Small intestine (tissue), 7 donors: Measurements from ENCODE around the gene JKAMP. TPM values are rescaled to one million over a fixed set of nuclear protein-coding genes. Genes with fewer than 3 reads are reported as not detected.

Experiments used
- DNase-seq, 2 donors: peaks; one replicate each; pipeline versions ENCODE4 v3.0.0 to v3.0.0-alpha.2; 2013
- FAIRE-seq: peaks from 2 replicates; lab custom pipeline; 2012; peaks lifted over from hg19 to GRCh38; lab: Jason Lieb, UNC
- H3K27ac ChIP-seq, 3 donors: one replicate each; pipeline ENCODE4 v1.5.1; 2013; ENCODE audit warnings: low read length in 2 of 3, mild to moderate bottlenecking in 2 of 3, control low read depth in 1 of 3, inconsistent platforms in 1 of 3, low read depth in 1 of 3, moderate library complexity in 1 of 3
- H3K27me3 ChIP-seq, 3 donors: one replicate each; pipeline ENCODE4 v1.6.1; 2013; ENCODE audit warnings: low read length in 3 of 3, inconsistent platforms in 1 of 3; ENCODE audit not compliant: control insufficient read depth in 3 of 3, insufficient read depth in 3 of 3
- H3K36me3 ChIP-seq, 3 donors: one replicate each; pipeline ENCODE4 v1.6.1; 2013; ENCODE audit warnings: low read length in 3 of 3, inconsistent platforms in 1 of 3, low read depth in 1 of 3, mild to moderate bottlenecking in 1 of 3, moderate library complexity in 1 of 3; ENCODE audit not compliant: control insufficient read depth in 3 of 3, insufficient read depth in 2 of 3
- H3K4me1 ChIP-seq, 3 donors: one replicate each; pipeline ENCODE4 v1.6.1; 2013; ENCODE audit warnings: low read length in 2 of 3, inconsistent platforms in 1 of 3, low read depth in 1 of 3, mild to moderate bottlenecking in 1 of 3, moderate library complexity in 1 of 3; ENCODE audit not compliant: control insufficient read depth in 3 of 3, insufficient read depth in 2 of 3
- H3K4me3 ChIP-seq, 3 donors: one replicate each; pipeline ENCODE4 v1.5.1; 2013; ENCODE audit warnings: low read length in 3 of 3, control low read depth in 1 of 3, inconsistent platforms in 1 of 3, low read depth in 1 of 3, mild to moderate bottlenecking in 1 of 3, moderate library complexity in 1 of 3
- H3K9me3 ChIP-seq, 2 donors: one replicate each; pipeline ENCODE4 v1.6.1; 2013; ENCODE audit warnings: low read depth in 1 of 2, low read length in 1 of 2; ENCODE audit not compliant: control insufficient read depth in 2 of 2, insufficient read depth in 1 of 2
- WGBS, 3 donors: extraction: QIAGEN DNeasy Blood & Tissue Kit; methylation state at CpG; one replicate each; pipeline ENCODE4 v1.1.7; 2013; 5-methylcytosine and 5-hydroxymethylcytosine counted together
- polyA plus RNA-seq, 4 donors: library from polyadenylated mRNA; stranded (reverse) in 3 of 4; unstranded in 1 of 4; fragments of 200-250 nt in 3 of 4; fragments of 120-200 nt in 1 of 4; gene quantifications; one replicate each; pipeline versions ENCODE4 v1.2.1 to v1.2.3, GENCODE V29; 2013
- donor health status: healthy with polysubstance abuse.
- donor health status: control.
- donor health status: control.
- donor health status: Bipolar disorder and iron deficiency.
- donor health status: healthy.

The JKAMP gene
- polyA plus RNA-seq, 4 donors, result 12.7 to 57.3 (median 22.7) TPM

GRCh38 chr14:59482541-59483331, 1.6 kb upstream of the JKAMP start:
- DNase-seq, result peak; percentile 35
- Histone ChIP-seq H3K4me1 (peaks cover 6 to 31% (median 26%) of the 10 kb centered on the region in 3 donors), H3K27ac (peak overlapping the region in 2 of 3 donors; percentile 28 to 93), H3K36me3 (peaks cover 0 to 9% (median 2%) of the 10 kb centered on the region in 3 donors), H3K27me3 (no peaks in the 10 kb centered on the region), H3K4me3 (peak overlapping the region; percentile 64 to 81 (median 81)), H3K9me3 (no peaks in the 10 kb centered on the region)
- 28 to 43% (median 42%) methylated on average over 6 of the region's 6 CpGs for WGBS, 3 donors
- no peak for FAIRE-seq

- 2 to 5% (median 4%) methylated on average over 16 of the region's 16 CpGs for WGBS, 3 donors
- peak in 1 of 2 donors; percentile 25 for DNase-seq
- no peak for FAIRE-seq
- peaks cover 0 to 6% (median 2%) of the 10 kb centered on the region in 3 donors for H3K36me3 ChIP-seq
- H3K4me3 ChIP-seq, result peak overlapping the region; percentile 64 to 81 (median 81)
- H3K9me3 ChIP-seq, result no peaks in the 10 kb centered on the region
- H3K27me3 ChIP-seq, result no peaks in the 10 kb centered on the region
- H3K27ac ChIP-seq, result peak overlapping the region; percentile 61 to 93 (median 91)
- H3K4me1 ChIP-seq, result peaks cover 6 to 31% (median 26%) of the 10 kb centered on the region in 3 donors
These were observed 954 bp upstream of the JKAMP start for GRCh38 chr14:59483363-59483762.

- H3K4me3 ChIP-seq, result peak overlapping the region; percentile 64 to 81 (median 81)
- no peaks in the 10 kb centered on the region for H3K27me3 ChIP-seq
- FAIRE-seq (no peak), DNase-seq (peak in 1 of 2 donors; percentile 35)
- H3K4me1 ChIP-seq, result peaks cover 9 to 37% (median 23%) of the 10 kb centered on the region in 3 donors
- H3K27ac ChIP-seq, result peak overlapping the region; percentile 58 to 93 (median 91)
- no peaks in the 10 kb centered on the region for H3K9me3 ChIP-seq
- WGBS, 3 donors, result 0% methylated on average over 26 to 32 of the region's 32 CpGs
- H3K36me3 ChIP-seq, result peaks cover 0 to 6% (median 2%) of the 10 kb centered on the region in 3 donors
These were observed 390 bp downstream of the JKAMP start for GRCh38 chr14:59484639-59485175.

- Histone ChIP-seq H3K4me1 (peaks cover 3 to 12% (median 4%) of the 10 kb centered on the region in 3 donors), H3K27me3 (no peaks in the 10 kb centered on the region), H3K36me3 (peaks cover 9 to 17% (median 14%) of the 10 kb centered on the region in 3 donors), H3K27ac (no peak overlapping the region), H3K4me3 (no peak overlapping the region), H3K9me3 (no peaks in the 10 kb centered on the region)
- 90 to 98% (median 91%) methylated on average over 3 of the region's 3 CpGs for WGBS, 3 donors
- DNase-seq, result no peak
- FAIRE-seq, result no peak
These were observed 6.4 kb downstream of the JKAMP start for GRCh38 chr14:59490756-59491155.

GRCh38 chr14:59492384-59492783, 8.1 kb downstream of the JKAMP start:
- Histone ChIP-seq H3K4me1 (peaks cover 0 to 6% (median 3%) of the 10 kb centered on the region in 3 donors), H3K27me3 (no peaks in the 10 kb centered on the region), H3K9me3 (no peaks in the 10 kb centered on the region), H3K27ac (no peak overlapping the region), H3K4me3 (no peak overlapping the region), H3K36me3 (peaks cover 9 to 18% (median 14%) of the 10 kb centered on the region in 3 donors)
- FAIRE-seq, result no peak
- DNase-seq, result peak; percentile 54 to 64
- WGBS, 3 donors, result 13 to 66% (median 32%) methylated on average over 1 of the region's 1 CpG

GRCh38 chr14:59500732-59501131, 16.4 kb downstream of the JKAMP start:
- FAIRE-seq, result no peak
- peak overlapping the region in 1 of 3 donors; percentile 20 for H3K27ac ChIP-seq
- WGBS, 3 donors, result 53 to 60% (median 58%) methylated on average over 3 of the region's 3 CpGs

GRCh38 chr14:59503256-59503655, 18.9 kb downstream of the JKAMP start:
- WGBS, 3 donors, result 81 to 90% (median 87%) methylated on average over 4 of the region's 4 CpGs
- no peak overlapping the region for H3K27ac ChIP-seq
- H3K36me3 ChIP-seq, result peaks cover 5 to 11% (median 6%) of the 10 kb centered on the region in 3 donors
- DNase-seq, result no peak
- H3K9me3 ChIP-seq, result no peaks in the 10 kb centered on the region
- peaks cover 0 to 9% (median 0%) of the 10 kb centered on the region in 3 donors for H3K4me1 ChIP-seq
- no peaks in the 10 kb centered on the region for H3K27me3 ChIP-seq
- no peak for FAIRE-seq
- H3K4me3 ChIP-seq, result no peak overlapping the region

More at GRCh38 chr14:59500732-59501131, 16.4 kb downstream of the JKAMP start:
- Histone ChIP-seq H3K4me1 (no peaks in the 10 kb centered on the region), H3K27me3 (no peaks in the 10 kb centered on the region), H3K9me3 (no peaks in the 10 kb centered on the region), H3K36me3 (peaks cover 5 to 11% (median 9%) of the 10 kb centered on the region in 3 donors), H3K4me3 (no peak overlapping the region)
- no peak for DNase-seq

GRCh38 chr14:59507063-59507751, 22.9 kb downstream of the JKAMP start:
- FAIRE-seq (no peak), DNase-seq (peak; percentile 70 to 88)

More at GRCh38 chr14:59507063-59507751, 22.9 kb downstream of the JKAMP start:
- H3K9me3 ChIP-seq, result no peaks in the 10 kb centered on the region
- H3K4me3 ChIP-seq, result no peak overlapping the region
- peak overlapping the region in 1 of 3 donors; percentile 13 for H3K27ac ChIP-seq
- H3K27me3 ChIP-seq, result no peaks in the 10 kb centered on the region
- peaks cover 0 to 29% (median 0%) of the 10 kb centered on the region in 3 donors for H3K4me1 ChIP-seq
- H3K36me3 ChIP-seq, result peaks cover 2 to 6% (median 3%) of the 10 kb centered on the region in 3 donors
